Measurements from ENCODE around the gene SFSWAP.

GRCh38 chr12:131700271-131700670 lies 10.6 kb upstream of the SFSWAP start:
- TF ChIP-seq CTCF (IDR thresholded peaks at IDR 0.05) (no peak), POLR2A (IDR thresholded peaks at IDR 0.05) (no peak)
